Stimulated activated CD8-positive, alpha-beta memory T cell treated with anti-CD3 and anti-CD28 coated beads, Interleukin-12 subunit alpha, Interleukin-12 subunit beta, amount 100 ng/mL, for 4 hours (primary cell): Measurements from ENCODE around the gene CTCF.
A peak's percentile ranks its signal among the peaks of the same experiment; 100 is the strongest.
"Not testable (repeated sequence)": the region's sequence is repeated elsewhere in the genome, so short reads cannot be mapped to it uniquely, and the experiment has no call there.

Experiments used
- DNase-seq: peaks from one replicate; pipeline ENCODE4 v3.0.0-alpha.2; 2020; ENCODE audit warnings: low read depth

The CTCF gene

GRCh38 chr16:67562526-67562917, at the start of gene CTCF:
TSS of gene CTCF (plus strand) at chr16:67562526. CDS start at chr16:67610833, 48,307 bp downstream.
- peak; percentile 78 for DNase-seq

- not testable (repeated sequence) for DNase-seq
Observed at GRCh38 chr16:67513892-67514291, 48.4 kb upstream of the CTCF start.

- DNase-seq = peak; percentile 59
Observed at GRCh38 chr16:67514382-67514828, 47.9 kb upstream of the CTCF start.

- no peak for DNase-seq
Observed at GRCh38 chr16:67516296-67517154, 45.8 kb upstream of the CTCF start.

GRCh38 chr16:67517155-67517445, 45.2 kb upstream of the CTCF start:
- DNase-seq = no peak

GRCh38 chr16:67517661-67518423, 44.5 kb upstream of the CTCF start:
- no peak for DNase-seq

GRCh38 chr16:67518676-67519075, 43.6 kb upstream of the CTCF start:
- no peak for DNase-seq

GRCh38 chr16:67519242-67519641, 43.1 kb upstream of the CTCF start:
- DNase-seq = no peak

GRCh38 chr16:67521095-67521804, 41.1 kb upstream of the CTCF start:
- DNase-seq = peak; percentile 89

GRCh38 chr16:67525176-67525860, 37.0 kb upstream of the CTCF start:
- no peak for DNase-seq

GRCh38 chr16:67526149-67526791, 36.1 kb upstream of the CTCF start:
- DNase-seq = no peak

GRCh38 chr16:67528222-67528869, 34.0 kb upstream of the CTCF start, which contains the start of gene RIPOR1:
TSS of gene RIPOR1 (plus strand) at chr16:67528829. CDS start at chr16:67538447, 9,618 bp downstream.
- DNase-seq = peak; percentile 26

- no peak for DNase-seq
Observed at GRCh38 chr16:67528870-67529581, 33.3 kb upstream of the CTCF start.

GRCh38 chr16:67529582-67530012, 32.7 kb upstream of the CTCF start:
- no peak for DNase-seq

- no peak for DNase-seq
Observed at GRCh38 chr16:67530013-67530939, 32.0 kb upstream of the CTCF start.

GRCh38 chr16:67531247-67531646, 31.1 kb upstream of the CTCF start:
- no peak for DNase-seq

GRCh38 chr16:67533024-67533560, 29.2 kb upstream of the CTCF start:
- DNase-seq = no peak

- not testable (repeated sequence) for DNase-seq
Observed at GRCh38 chr16:67533987-67534386, 28.3 kb upstream of the CTCF start.

GRCh38 chr16:67534431-67534830, 27.9 kb upstream of the CTCF start:
- DNase-seq = no peak
